NCI-H1092 treated with DMSO at 0.1 percent for 48 hours (cell line): ENCODE results near the gene MRGPRG.

Experiments used
- DNase-seq: peaks from one replicate; lab custom pipeline; 2025; lab: John Stamatoyannopoulos, UW

Gene MRGPRG

DNA sequence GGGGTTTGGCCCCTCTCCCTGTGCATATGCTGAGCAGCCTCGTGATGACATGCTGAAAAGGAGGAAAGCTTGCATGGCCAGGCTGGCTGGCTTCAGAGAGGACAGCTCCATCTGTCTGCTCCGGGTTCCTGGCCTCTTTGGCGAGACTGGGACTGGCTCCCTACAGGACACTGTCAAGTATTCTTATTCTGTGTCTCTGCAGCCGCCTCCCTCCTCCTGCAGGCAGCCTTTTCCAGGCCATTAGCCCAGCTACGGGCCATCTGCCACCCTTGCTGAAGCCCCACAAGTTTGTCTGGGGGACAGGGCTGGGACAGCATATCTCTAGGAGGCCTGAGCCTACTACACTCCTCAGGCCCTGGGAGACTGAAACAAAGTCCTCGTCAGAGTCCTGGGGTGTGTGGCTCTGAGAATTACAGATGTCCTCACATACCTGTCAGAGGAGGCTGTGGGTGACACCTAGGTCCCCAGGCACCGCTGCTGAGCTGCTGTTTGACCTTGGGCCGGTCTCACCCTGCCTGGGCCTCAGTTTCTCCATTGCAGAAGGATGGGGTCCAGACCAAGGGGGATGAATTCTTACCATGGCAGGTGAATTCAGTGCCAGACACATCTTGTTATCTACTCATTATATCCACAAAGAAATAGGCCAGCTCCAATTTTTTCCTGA is 11.0 kb downstream of the MRGPRG start:
- no peak for DNase-seq

DNA sequence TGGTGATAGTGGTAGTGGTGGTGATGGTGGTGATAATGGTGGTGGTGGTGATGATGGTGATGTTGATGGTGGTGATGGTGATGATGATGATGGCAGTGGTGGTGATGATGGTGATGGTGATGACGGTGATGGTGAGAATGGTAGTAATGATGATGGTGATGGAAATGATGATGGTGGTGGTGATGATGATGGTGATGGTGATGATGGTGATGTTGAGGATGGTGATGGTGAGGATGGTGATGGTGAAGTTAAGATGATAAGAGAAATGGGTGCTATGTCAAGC is 11.8 kb downstream of the MRGPRG start:
- no peak for DNase-seq

DNA sequence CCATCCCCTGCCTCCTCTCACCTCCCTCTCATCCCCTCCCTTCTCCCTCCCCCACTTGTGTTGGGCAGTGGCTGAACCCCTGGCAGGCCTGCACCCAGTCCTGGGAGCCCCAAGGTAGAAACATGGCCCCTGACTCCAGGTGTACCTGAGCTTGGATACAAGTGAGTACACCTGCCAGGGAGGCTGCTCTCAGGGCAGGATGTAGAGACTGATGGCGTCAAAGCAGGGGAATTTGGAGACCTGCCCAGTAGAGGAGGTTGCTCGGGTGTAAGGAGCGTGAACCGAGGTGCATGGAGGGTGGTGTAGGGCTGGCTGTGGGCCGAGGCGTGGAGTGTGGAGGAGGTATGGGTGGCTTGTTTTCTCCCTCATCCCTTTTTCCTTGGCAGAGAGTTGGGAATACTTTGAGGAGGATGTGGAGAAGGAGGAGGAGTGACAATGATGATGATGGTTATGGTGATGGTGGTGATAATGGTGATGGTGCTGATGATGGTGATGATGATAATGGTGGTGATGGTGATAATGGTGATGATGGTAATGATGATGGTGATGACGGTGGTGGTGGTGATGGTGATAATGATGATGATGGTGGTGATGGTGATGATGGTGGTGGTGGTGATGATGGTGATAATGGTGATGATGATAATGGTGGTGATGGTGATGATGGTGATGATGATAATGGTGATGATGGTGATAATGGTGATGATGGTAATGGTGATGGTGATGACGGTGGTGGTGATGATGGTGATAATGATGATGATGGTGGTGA is 12.3 kb downstream of the MRGPRG start:
- no peak for DNase-seq

DNA sequence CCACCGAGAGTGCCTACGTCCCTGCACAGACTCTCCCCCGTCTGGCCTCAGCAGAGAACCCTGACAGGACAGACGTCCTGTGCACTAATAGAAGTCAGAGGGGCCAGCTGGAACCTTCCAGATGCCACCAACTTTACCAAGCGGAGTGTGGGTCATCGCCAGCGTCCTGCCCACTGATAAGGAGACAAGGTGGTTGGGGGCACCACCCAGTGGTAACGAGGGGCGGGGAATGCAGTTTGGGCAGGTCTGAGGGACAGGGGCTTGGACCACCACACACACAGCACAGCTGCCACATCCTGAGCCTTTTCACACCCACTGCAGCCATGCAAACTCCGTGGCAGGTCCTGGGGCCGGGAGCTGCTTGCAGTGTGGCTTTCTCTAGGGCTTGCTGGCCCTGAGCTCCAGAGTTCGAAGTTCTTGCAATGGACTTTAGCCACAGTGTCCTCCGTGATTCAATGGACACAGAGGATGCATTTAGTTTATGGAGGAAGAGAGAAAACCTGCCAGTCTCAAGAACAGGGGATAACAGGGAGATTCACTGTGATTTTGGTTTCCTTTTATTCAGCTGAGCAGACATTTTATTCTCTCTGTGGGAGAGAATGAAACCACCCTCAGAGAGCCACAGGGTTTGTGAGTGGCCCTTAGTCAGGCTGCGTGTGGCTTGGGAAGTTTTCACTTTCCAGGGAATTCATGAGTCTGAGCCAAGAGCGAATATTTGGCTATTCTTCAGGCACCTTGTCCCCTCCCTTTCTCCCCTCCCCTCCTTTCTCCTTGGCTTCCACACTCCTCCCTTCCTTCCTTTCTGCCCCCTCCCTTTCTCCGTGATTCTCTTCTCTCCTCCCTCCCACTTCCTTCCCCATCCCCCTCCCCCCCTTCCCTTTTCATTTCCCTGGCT is 13.1 kb downstream of the MRGPRG start:
- DNase-seq = no peak

GRCh38 chr11:3204141-3205015 is 14.2 kb downstream of the MRGPRG start:
- DNase-seq = no peak

DNA sequence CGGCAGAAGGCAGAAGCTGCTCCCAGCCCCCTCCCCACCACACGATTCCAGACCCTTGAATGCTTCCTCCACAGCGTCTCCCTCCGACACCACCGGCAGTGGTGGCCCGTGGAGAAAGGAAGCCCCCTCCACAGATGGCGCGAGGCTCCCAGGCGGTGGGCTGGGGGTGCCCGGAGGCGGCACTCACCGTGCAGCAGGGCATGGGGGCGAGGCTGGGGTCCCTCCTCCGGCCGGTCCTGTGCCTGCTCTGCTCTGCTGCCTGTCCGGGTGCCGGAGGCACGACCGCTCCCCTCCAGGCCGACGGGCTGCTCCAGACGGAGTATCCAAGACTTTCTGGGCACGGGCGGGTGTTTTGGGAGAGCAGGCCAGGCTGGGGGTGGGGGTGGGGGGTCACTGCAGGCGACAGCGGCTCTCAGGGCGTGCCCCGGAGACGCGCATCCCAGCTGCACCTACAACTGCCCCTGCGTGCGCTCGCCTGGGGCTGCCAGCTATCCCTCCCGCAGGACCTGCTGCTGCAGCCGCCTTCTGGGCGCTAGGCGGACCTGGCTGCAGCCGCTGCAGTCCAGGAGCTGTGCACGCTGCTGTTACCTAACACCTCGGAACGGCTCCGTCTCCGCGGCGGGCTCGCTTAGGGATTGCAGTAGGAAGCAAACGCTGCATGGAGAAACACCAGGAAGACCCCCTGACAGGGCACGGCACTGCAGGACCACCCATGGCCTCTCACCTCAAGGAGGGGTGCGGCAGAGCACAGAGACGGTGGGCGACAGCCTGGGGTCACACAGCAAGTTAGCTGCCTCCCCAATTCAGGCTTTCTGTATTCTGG is 15.2 kb downstream of the MRGPRG start:
- DNase-seq = no peak

GRCh38 chr11:3202759-3203158 is 15.9 kb downstream of the MRGPRG start:
- DNase-seq = no peak

DNA sequence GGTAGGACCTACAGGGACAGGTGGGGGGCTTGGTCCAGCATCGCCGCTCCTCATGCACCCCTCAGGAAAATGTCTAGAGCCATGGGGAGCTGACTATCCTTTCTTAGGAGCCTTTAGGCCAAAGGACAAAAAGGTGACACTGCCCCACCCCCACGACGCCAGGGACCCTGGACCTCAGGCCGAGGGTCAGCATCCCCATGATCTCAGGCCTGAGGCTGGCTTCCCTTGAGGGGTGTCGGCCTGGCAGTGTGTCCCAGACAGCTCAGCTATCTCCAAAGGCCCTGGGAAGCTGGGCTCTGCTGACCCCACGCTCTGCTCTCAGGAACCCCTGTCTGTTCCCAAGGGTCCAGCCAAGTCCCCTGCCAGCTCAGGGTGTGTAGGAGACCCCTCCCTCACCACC is 16.3 kb downstream of the MRGPRG start:
- DNase-seq = no peak

DNA sequence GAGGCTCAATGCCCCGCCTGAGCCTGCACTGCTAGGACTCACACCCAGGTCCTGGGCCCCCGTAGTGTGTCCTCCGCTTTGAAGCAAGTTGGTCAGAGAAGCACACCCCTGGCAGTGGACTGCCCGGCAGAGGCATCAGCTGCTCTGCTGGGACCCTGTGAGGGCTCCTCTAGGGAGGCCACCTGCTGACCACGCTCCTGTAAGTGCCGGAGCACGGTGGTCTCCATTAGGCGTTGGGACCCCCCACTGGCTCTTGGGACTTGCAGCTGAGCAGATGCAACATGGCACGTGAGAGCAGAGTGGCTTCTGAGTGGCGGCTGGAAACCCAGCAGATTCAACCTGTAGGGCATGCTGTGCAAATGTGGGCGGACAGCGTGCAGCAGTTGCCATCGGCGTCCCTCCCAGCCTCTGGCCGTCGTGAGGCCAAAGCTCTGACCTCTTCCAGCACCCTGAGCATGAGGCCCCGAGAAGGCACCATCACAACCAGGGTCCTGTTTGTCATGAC is 16.9 kb downstream of the MRGPRG start:
- DNase-seq = no peak

DNA sequence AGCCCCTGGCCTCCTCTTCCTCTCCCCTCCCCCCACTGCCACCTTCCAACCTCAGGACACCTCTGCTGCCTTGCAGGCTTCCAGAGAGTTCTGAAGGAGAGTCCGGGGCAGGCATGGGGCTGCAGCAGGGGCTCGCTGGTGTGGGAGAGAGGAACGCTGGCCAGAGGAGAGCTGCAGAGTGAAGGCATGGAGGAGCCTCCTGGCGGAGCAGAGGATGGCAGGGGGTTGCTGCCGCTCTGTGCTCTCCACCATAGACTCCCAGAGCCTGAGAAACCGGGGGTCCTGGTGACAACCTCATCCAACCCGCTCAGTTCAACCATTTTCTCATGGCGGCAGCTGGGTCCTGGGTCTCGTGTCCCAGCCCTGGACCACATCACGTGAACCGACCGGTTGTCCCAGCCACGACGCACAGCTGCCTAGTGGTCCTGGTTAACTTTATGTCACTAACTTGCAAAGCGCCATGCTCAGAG is 17.5 kb downstream of the MRGPRG start:
- no peak for DNase-seq

DNA sequence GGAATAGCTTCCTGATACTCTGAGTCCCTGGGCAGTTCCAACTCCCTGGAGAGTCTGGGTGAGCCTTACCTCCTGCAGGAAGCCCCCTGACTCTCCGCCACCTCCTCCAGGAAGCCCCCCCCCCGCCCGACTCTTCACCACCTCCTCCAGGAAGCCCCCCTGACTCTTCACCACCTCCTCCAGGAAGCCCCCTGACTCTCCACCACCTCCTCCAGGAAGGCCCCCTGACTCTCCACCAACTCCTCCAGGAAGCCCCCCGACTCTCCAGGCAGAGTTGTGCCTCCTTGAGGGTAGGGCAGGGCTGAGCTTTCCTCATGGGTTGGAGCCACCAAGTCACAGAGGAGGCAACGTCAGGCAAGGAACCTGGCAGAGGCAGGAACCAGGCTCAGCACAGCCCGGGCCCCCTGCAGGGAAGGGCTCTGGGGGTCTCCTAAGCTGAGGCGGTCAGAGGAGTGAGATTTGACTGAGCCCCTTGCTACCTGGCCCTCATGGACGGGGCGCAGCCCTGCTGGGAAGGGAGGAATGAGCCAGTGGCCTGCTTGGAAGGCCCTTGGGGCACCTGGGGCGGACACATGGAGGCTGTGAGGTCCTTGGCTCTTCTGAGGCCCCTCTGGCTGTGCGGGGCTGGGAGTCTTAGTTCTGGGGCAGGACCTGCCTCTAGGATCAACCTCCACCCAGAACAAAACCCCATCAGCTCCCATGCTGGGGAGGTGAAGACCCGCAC is 18.1 kb downstream of the MRGPRG start:
- DNase-seq = no peak

GRCh38 chr11:3199537-3200295 is 18.9 kb downstream of the MRGPRG start:
- DNase-seq = no peak

- no peak for DNase-seq
Measured at GRCh38 chr11:3198815-3199214, 19.8 kb downstream of the MRGPRG start.

DNA sequence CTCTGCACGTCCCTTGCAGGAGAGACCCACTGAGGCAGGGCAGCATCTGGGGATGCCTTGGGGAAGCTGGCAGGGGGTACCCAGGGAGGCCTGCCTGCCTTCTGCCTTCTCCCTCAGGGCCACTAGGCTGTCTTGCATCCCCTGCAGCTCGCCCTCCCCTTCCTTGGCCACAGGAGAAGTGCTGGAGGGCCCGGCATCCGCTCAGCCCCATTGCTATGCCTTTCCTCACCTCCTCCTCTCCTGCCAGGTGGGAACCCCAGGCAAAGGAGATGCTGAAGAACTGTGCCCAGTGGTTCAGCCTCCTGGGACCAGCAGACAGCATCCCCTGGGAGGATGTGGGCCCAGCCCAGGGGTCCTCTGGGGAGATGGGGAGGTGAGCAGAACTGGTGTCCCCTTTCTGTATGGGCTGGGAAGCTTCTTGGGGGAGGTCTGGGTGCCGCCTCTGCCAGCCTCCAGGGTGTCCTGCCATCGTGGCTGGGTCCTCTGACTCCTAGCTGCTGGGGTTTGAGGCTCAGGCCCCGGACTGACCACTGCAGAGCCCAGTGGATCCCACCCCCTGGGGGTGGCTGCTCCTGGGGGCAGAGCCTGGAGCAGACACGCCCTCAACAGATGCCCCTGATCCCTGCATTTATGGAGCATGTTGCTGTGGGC is 20.6 kb downstream of the MRGPRG start:
- DNase-seq = no peak

DNA sequence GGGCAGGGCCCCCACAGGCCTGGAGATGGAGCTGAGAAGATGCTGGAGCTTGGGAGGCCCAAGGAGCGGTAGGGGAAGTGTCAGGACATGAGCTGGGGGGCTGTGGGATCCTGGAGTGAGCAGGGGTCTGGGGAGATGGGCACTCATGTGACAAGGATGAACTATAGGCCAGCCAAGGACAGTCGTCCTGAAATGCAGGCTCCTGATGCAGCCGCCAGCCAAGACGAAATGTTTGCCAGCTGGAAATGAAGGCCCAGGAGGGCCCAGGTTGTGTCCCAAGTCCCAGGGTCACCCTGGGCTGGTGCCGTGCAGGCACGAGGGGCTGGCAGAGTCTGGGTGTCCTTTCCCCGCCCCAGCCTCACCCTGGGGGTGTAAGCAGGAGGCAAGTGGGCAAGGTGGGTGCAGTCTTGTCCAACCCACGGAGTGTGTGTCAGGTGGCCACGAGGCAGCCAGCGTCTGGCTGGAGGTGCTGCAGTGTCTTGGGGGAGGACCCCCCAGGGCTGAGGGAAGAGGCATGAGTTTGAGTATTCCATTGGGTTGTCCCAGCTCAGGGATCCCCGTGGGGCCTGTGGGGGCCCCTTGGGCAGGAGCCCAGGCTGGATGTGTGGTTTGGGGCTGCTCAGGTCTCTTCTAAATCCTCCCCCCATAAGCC is 21.4 kb downstream of the MRGPRG start:
- DNase-seq = no peak

- DNase-seq = no peak
Measured at GRCh38 chr11:3196161-3197043, 22.2 kb downstream of the MRGPRG start.
